Lower lobe of right lung (tissue), 2 donors: ENCODE measurements around the gene SLX9. TPM values are rescaled to one million over a fixed set of nuclear protein-coding genes. Genes with fewer than 3 reads are reported as not detected.

Experiments
- ATAC-seq, 2 donors: fragments of 200-7000 bp; cut with Tn5 transposase; one replicate each; pipeline ENCODE4 v1.9.1; 2020 to 2022; ENCODE audit warnings: mild to moderate bottlenecking in 2 of 2, moderate library complexity in 2 of 2
- DNase-seq: peaks from one replicate; pipeline ENCODE4 v3.0.0-alpha.2; 2020
- H3K27ac ChIP-seq: fragments of 200-600 bp; one replicate; pipeline ENCODE4 v1.8.0; 2022
- H3K27me3 ChIP-seq: fragments of 200-600 bp; one replicate; pipeline ENCODE4 v1.8.0; 2022; ENCODE audit warnings: low read depth
- H3K36me3 ChIP-seq: fragments of 200-600 bp; one replicate; pipeline ENCODE4 v1.8.0; 2022; ENCODE audit warnings: mild to moderate bottlenecking
- H3K4me1 ChIP-seq: fragments of 200-600 bp; one replicate; pipeline ENCODE4 v1.8.0; 2022
- H3K4me3 ChIP-seq: fragments of 200-600 bp; one replicate; pipeline ENCODE4 v1.8.0; 2022; ENCODE audit warnings: mild to moderate bottlenecking
- H3K9me3 ChIP-seq: fragments of 200-600 bp; one replicate; pipeline ENCODE4 v1.8.0; 2022
- CTCF ChIP-seq: fragments of 200-600 bp; IDR thresholded peaks from one replicate; pipeline ENCODE4 v1.8.0; 2022; ENCODE audit warnings: antibody characterized with exemption, mild to moderate bottlenecking
- intact Hi-C: fragments of 100-400 bp; cut with DNase I; formaldehyde crosslinking; loops from one replicate; pipeline ENCODE4 v1.11.0; 2022
- total RNA-seq: library from RNA; stranded (reverse); fragmentation: NEBNext Ultra II Directional; extraction: Animal tissue kit (Norgen Biotek cat#: 25700); gene quantifications from one replicate; pipeline ENCODE4 v1.2.1, GENCODE V29; 2021
- donor health status: DM: no; HTN: yes; CAD: no; lungs with severe emphysema.

SLX9 gene
- total RNA-seq, 1 donor from 2014 or later: 15.7 TPM

- DNase-seq (peak; percentile 48), ATAC-seq (peak; percentile 40 to 64)
- Histone ChIP-seq H3K27ac (peak overlapping the region; percentile 67), H3K4me1 (no peaks in the 10 kb centered on the region), H3K27me3 (peaks cover 32% of the 10 kb centered on the region), H3K9me3 (peaks cover 8% of the 10 kb centered on the region), H3K4me3 (peak overlapping the region; percentile 45), H3K36me3 (no peaks in the 10 kb centered on the region)
- intact Hi-C loops: no loop called here
- no peak for TF ChIP-seq CTCF
Measured at GRCh38 chr21:45019076-45019886, 79.5 kb downstream of the SLX9 start.

GRCh38 chr21:45019887-45020537 lies 80.2 kb downstream of the SLX9 start:
- no peak overlapping the region for H3K4me3 ChIP-seq
- intact Hi-C loops: no loop called here
- H3K27ac ChIP-seq: no peak overlapping the region
- H3K9me3 ChIP-seq: peaks cover 8% of the 10 kb centered on the region
- ATAC-seq (no peak), DNase-seq (no peak)
- no peak for TF ChIP-seq CTCF
- peaks cover 32% of the 10 kb centered on the region for H3K27me3 ChIP-seq
- no peaks in the 10 kb centered on the region for H3K36me3 ChIP-seq
- H3K4me1 ChIP-seq: no peaks in the 10 kb centered on the region

GRCh38 chr21:45020629-45021427 lies 81.0 kb downstream of the SLX9 start:
- Histone ChIP-seq H3K9me3 (peaks cover 8% of the 10 kb centered on the region), H3K4me3 (no peak overlapping the region), H3K27ac (no peak overlapping the region), H3K27me3 (peaks cover 30% of the 10 kb centered on the region), H3K36me3 (no peaks in the 10 kb centered on the region), H3K4me1 (no peaks in the 10 kb centered on the region)
- ATAC-seq (no peak), DNase-seq (no peak)
- intact Hi-C loops: no loop called here
- no peak for TF ChIP-seq CTCF

GRCh38 chr21:45021428-45022347 lies 81.9 kb downstream of the SLX9 start:
- no peak overlapping the region for H3K27ac ChIP-seq
- no peaks in the 10 kb centered on the region for H3K4me1 ChIP-seq
- no peak overlapping the region for H3K4me3 ChIP-seq
- TF ChIP-seq CTCF: no peak
- DNase-seq (peak; percentile 46), ATAC-seq (no peak)
- intact Hi-C loops: no loop called here
- peaks cover 8% of the 10 kb centered on the region for H3K9me3 ChIP-seq
- no peaks in the 10 kb centered on the region for H3K36me3 ChIP-seq
- peaks cover 23% of the 10 kb centered on the region for H3K27me3 ChIP-seq

GRCh38 chr21:45022348-45022675 lies 82.5 kb downstream of the SLX9 start:
- DNase-seq (no peak), ATAC-seq (no peak)
- intact Hi-C loops: no loop called here
- Histone ChIP-seq H3K27ac (no peak overlapping the region), H3K27me3 (peaks cover 18% of the 10 kb centered on the region), H3K4me3 (no peak overlapping the region), H3K36me3 (no peaks in the 10 kb centered on the region), H3K4me1 (no peaks in the 10 kb centered on the region), H3K9me3 (peaks cover 8% of the 10 kb centered on the region)
- TF ChIP-seq CTCF: no peak
